GM12873 (cell line): ENCODE results near the gene ANKRD12.

Source experiments
- TF ChIP-seq, protein P1 (sequence below): IDR thresholded peaks from 2 replicates; pipeline ENCODE4 v1.5.1; 2012; ENCODE audit warnings: low read depth, mild to moderate bottlenecking, moderate library complexity, low read length, control low read depth; ENCODE audit not compliant: insufficient read depth; ENCODE audit errors: missing control alignments

ANKRD12 gene

GRCh38 chr18:9321736-9322135 lies 185.2 kb downstream of the ANKRD12 start:
- TF ChIP-seq, protein P1, sequence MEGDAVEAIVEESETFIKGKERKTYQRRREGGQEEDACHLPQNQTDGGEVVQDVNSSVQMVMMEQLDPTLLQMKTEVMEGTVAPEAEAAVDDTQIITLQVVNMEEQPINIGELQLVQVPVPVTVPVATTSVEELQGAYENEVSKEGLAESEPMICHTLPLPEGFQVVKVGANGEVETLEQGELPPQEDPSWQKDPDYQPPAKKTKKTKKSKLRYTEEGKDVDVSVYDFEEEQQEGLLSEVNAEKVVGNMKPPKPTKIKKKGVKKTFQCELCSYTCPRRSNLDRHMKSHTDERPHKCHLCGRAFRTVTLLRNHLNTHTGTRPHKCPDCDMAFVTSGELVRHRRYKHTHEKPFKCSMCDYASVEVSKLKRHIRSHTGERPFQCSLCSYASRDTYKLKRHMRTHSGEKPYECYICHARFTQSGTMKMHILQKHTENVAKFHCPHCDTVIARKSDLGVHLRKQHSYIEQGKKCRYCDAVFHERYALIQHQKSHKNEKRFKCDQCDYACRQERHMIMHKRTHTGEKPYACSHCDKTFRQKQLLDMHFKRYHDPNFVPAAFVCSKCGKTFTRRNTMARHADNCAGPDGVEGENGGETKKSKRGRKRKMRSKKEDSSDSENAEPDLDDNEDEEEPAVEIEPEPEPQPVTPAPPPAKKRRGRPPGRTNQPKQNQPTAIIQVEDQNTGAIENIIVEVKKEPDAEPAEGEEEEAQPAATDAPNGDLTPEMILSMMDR, result no peak

DNA sequence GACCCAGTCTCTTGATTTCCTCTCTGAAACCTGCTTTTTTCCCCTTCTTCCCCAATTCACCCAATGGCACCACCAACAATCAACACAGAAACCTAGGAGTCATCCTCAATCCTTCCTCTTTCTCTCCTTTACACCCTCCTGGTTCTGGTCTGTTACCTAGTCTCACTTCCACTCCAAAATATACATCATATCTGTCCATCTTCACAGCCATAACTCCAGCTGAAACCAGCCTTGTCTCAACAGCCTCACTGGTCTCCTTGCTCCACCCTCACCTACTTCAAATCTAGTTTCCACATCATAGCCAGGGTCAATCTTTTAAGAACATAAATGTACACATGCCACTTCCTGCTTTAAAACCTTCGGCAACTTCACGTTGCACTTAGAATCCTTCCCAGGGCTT lies 186.2 kb downstream of the ANKRD12 start:
- TF ChIP-seq, protein P1, result no peak

GRCh38 chr18:9323750-9324445 lies 187.3 kb downstream of the ANKRD12 start:
- TF ChIP-seq, protein P1, result no peak

DNA sequence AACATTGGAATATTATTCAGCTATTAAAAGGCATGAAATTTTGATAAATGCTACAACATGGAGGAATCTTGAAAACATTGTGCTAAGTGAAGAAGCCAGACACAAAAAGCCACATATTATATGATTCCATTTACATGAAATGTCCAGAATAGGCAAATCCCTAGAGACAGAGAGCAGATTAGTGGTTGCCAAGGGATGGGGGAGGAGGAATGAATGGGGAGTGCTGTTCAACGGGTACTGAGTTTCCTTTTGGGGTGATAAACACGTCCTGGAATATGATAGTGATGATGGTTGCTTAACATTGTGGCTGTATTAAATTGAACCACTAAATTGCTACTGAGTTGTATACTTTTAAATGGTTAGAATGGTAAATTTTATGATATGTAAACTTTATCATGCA lies 189.1 kb downstream of the ANKRD12 start:
- TF ChIP-seq, protein P1, result no peak

- TF ChIP-seq, protein P1, result no peak
Measured at GRCh38 chr18:9328776-9329175, 192.2 kb downstream of the ANKRD12 start.

DNA sequence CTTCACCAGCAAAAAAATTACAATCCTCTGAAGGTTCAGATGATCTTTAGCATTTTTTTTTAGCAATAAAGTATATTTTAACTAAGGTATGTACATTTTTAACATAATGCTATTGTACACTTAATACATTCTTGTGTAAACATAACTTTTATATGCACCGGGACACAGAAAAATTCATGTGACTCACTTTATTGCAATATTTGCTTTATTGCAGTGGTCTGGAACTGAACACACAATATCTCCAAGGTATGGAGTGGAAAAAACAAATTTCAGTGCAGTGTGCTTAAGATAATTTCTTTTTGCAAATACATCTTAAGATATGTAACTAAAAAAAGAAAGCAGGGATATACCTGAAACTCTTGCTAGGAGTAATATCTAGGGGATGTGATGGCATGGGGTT lies 192.9 kb downstream of the ANKRD12 start:
- TF ChIP-seq, protein P1, result no peak

DNA sequence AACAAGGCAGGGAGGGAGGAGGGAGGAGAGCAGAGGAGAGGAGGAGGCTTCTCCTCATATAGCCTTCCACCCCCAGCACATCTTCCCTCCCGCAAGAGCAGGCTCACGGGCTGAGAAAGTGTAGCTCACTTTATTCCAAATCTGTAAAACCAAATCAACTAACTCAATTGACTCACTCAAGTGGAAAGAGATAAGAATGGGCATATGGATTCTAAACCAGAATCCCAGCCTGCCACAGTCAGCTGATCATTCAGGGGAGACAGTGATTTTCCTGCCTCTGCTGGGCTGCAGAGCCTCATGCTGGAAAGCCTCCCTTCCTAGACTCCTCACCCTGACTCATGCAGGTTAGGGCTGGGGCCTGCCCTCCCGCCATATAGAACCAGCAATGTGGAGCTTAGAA lies 193.8 kb downstream of the ANKRD12 start:
- TF ChIP-seq, protein P1, result no peak
